Subcutaneous adipose tissue (tissue), 4 donors: ENCODE data around the gene SLC26A5. TPM values are rescaled to one million over a fixed set of nuclear protein-coding genes. Genes with fewer than 3 reads are reported as not detected.

ENCODE experiments used
- total RNA-seq, 4 donors: library from RNA; depleted of rRNA; stranded (reverse); fragments of >200 nt; gene quantifications; one replicate each; pipeline ENCODE4 v1.1.0, GENCODE V29; 2016
- TF ChIP-seq, protein P1 (sequence below): fragments of 450-650 bp; IDR thresholded peaks from one replicate; pipeline ENCODE4 v1.5.1; 2016; ENCODE audit warnings: low read depth, mild to moderate bottlenecking, control low read depth, antibody characterized with exemption, moderate library complexity

SLC26A5 gene
- total RNA-seq, 4 donors from 2014 or later, result 0.22 to 2.3 (median 0.34) TPM; not detected in 1

DNA sequence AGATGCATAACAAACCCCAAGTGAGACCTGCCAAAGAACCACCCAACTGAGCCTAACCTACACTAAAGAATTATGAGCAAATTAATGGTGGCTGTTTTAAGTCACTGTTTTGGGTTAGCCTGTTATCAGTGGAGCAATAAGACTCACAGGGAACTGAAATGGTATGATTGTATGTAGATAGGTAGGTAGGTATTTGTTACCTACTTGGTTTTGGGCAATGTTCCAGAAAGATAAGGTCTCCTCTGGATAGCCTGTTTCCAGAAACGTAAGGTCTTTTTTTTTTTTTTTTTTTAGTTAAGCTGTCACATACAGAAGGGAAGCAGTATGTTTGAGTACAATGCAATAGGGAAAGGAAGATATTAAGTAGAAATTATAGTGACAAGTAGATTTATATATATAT, 50.9 kb downstream of the SLC26A5 start:
- TF ChIP-seq, protein P1, sequence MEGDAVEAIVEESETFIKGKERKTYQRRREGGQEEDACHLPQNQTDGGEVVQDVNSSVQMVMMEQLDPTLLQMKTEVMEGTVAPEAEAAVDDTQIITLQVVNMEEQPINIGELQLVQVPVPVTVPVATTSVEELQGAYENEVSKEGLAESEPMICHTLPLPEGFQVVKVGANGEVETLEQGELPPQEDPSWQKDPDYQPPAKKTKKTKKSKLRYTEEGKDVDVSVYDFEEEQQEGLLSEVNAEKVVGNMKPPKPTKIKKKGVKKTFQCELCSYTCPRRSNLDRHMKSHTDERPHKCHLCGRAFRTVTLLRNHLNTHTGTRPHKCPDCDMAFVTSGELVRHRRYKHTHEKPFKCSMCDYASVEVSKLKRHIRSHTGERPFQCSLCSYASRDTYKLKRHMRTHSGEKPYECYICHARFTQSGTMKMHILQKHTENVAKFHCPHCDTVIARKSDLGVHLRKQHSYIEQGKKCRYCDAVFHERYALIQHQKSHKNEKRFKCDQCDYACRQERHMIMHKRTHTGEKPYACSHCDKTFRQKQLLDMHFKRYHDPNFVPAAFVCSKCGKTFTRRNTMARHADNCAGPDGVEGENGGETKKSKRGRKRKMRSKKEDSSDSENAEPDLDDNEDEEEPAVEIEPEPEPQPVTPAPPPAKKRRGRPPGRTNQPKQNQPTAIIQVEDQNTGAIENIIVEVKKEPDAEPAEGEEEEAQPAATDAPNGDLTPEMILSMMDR, result no peak

DNA sequence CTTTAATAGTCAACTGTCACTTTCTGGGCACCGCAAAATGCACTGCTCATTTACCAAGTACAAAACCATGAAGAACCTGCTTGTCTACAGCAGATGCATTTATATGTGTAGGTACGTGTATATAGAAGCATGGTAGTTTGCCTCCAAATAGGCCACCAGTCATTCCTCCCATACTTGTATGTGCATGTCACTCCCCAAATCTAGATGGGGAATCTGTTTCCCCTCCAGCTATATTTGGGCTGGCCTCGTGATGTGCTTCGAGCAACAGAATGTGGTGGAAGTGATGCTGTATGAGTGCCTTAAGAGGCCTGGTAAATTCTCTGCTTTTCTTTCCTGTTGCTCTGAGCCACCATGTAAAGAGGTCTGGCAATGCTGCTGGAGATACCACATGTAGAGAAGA, 51.4 kb downstream of the SLC26A5 start:
- TF ChIP-seq, protein P1, result no peak

DNA sequence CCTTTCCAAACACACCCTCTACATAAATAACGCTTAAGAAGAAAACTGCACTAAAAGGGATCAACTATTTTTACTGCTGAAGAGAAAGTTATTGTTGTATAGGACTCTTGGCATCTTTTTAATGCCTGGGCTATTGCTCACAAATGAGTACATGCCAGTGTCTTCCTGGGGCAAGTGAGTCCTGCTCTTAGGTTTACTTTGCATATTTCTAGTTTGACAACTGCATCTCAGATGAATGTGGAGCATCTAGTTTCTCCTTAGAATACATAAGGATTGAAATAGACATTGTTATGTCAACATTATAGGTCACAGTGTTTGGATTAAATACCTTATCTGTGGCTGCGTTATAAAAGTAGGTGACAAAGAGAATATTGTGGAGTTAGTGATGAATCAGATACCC, 54.0 kb downstream of the SLC26A5 start:
- TF ChIP-seq, protein P1, result no peak

DNA sequence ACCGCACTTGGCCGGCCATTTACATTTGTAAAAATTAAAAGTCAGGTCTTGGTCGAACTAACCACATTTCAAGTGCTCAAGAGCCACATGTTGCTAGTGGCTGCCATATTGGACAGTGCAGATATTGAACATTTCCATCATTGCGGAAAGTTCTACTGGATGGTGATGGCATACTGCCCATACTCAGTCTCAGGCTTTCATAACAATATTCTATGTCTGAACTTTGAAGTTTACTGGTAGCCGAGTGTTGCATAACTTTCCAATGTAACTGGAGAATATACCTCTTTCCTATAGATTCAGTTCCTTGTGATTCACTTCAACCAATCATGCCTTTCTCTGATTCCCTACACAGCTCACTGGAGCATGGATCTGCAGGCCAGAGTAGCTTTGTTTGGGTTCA, 54.9 kb downstream of the SLC26A5 start:
- TF ChIP-seq, protein P1, result no peak

DNA sequence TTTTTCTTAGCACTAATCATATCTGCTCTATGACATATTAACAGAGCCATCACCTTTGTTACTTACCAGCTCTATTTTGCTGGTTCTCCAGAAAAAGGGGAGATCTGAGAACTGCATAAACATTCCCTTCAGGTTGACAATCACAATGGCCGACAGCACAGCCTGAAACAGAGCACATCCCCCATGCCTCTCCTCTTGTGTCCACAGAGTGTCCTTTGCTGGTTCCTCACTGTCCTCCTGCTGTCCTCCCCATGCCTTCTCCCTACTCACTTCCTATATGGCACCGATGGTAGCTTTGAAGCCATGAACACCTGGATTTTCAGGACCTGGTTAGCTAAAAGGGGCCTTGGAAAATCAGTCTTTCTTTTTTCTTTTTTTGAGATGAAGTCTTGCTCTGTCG, 56.7 kb downstream of the SLC26A5 start:
- TF ChIP-seq, protein P1, result no peak

DNA sequence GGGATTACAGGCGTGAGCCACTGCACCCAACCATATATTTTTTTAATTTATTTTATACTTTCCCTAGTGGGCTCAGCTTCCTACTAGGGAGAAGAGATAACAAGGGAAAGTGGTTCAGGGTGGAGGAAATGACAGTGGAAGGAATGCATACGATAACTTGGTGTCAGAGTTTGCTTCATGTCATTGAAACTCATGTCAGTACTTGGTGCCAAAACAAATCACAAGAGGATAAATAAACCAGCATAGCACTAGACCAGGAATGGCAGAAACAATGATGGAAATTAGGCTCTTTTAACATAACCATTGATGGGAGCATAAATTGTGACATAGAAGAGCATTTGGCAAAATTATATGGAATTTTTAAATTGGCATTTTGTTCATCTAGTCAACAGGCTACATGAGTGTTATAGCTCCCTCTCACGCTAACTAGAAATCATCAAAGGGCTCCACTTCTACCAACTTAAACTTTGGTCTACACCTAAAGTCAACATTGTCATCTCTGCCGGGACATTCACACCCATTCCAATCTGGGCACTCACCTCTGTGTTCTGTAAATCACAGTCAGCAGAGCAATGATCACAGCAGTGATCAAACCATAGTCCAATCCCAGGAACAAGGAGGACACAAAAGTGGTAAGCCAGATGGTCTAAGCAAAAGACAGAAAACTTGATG, 57.4 kb downstream of the SLC26A5 start:
- TF ChIP-seq, protein P1, result no peak

DNA sequence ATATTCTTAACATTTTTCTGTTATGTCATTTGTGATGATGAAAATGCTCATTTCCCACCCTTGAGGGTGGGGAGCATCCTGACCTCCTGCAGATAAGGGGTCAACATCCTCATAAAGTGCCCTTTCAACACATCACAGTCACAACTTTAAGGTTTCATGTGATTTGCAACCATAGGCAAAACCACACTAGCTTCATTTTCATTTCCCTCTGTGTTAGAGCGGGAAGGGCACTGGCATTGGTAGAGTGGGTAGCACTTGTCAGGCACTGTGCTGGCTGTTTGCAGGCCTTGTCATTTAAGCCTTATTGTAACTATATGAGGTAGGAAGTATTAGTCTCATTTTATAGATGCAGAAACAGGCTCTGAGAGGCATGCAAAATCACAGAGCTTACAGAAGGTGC, 58.8 kb downstream of the SLC26A5 start:
- TF ChIP-seq, protein P1, result no peak
